H9 (cell line): ENCODE results near the gene TMEM106A. TPM values are rescaled to one million over a fixed set of nuclear protein-coding genes. Genes with fewer than 3 reads are reported as not detected.
A peak's percentile ranks its signal among the peaks of the same experiment; 100 is the strongest.
"Not testable (repeated sequence)": the region's sequence is repeated elsewhere in the genome, so short reads cannot be mapped to it uniquely, and the experiment has no call there.

Experiments used
- DNase-seq: peaks from one replicate; pipeline ENCODE4 v3.0.0-alpha.2; 2017
- H2AFZ ChIP-seq: one replicate; pipeline ENCODE4 v1.6.1; 2013; ENCODE audit warnings: mild to moderate bottlenecking, low read length, control low read depth, moderate library complexity
- H2AK5ac ChIP-seq: 2 replicates; pipeline ENCODE4 v1.6.1; 2013; ENCODE audit warnings: low read length, control low read depth, mixed read lengths; ENCODE audit not compliant: insufficient read length
- H2BK120ac ChIP-seq: one replicate; pipeline ENCODE4 v1.6.1; 2013; ENCODE audit warnings: low read depth, mild to moderate bottlenecking, low read length, control low read depth, inconsistent platforms; ENCODE audit not compliant: poor library complexity, severe bottlenecking
- H2BK12ac ChIP-seq: 2 replicates; pipeline ENCODE4 v1.6.1; 2013; ENCODE audit warnings: low read length, control low read depth, mixed read lengths, low read depth; ENCODE audit not compliant: insufficient read length
- H2BK15ac ChIP-seq: 2 replicates; pipeline ENCODE4 v1.6.1; 2013; ENCODE audit warnings: low read depth, low read length, control low read depth
- H2BK20ac ChIP-seq: one replicate; pipeline ENCODE4 v1.6.1; 2013; ENCODE audit warnings: low read depth, mild to moderate bottlenecking, low read length, control low read depth, inconsistent platforms; ENCODE audit not compliant: poor library complexity, severe bottlenecking
- H2BK5ac ChIP-seq: 2 replicates; pipeline ENCODE4 v1.6.1; 2013; ENCODE audit warnings: low read length, control low read depth, mixed read lengths; ENCODE audit not compliant: insufficient read length
- H3K14ac ChIP-seq: 2 replicates; pipeline ENCODE4 v1.6.1; 2013; ENCODE audit warnings: low read length, control low read depth; ENCODE audit not compliant: insufficient read depth
- H3K18ac ChIP-seq: 2 replicates; pipeline ENCODE4 v1.6.1; 2013; ENCODE audit warnings: low read depth, mild to moderate bottlenecking, mixed read lengths, low read length, control low read depth; ENCODE audit not compliant: insufficient read length
- H3K23ac ChIP-seq: 2 replicates; pipeline ENCODE4 v1.6.1; 2013; ENCODE audit warnings: low read length, control low read depth, mixed read lengths, low read depth; ENCODE audit not compliant: insufficient read length
- H3K23me2 ChIP-seq: 2 replicates; pipeline ENCODE4 v1.6.1; 2013; ENCODE audit warnings: low read depth, mild to moderate bottlenecking, mixed read lengths, low read length, control low read depth; ENCODE audit not compliant: insufficient read length, poor library complexity, severe bottlenecking
- H3K27ac ChIP-seq: 2 replicates; pipeline ENCODE4 v1.5.1; 2013; ENCODE audit warnings: low read length, control low read depth, mixed read lengths, low read depth; ENCODE audit not compliant: insufficient read length
- H3K27me3 ChIP-seq: 2 replicates; pipeline ENCODE4 v1.6.1; 2013; ENCODE audit warnings: low read length, control low read depth, inconsistent platforms; ENCODE audit not compliant: insufficient read depth
- H3K4ac ChIP-seq: 2 replicates; pipeline ENCODE4 v1.6.1; 2013; ENCODE audit warnings: low read depth, mild to moderate bottlenecking, control low read depth, inconsistent platforms, low read length, moderate library complexity
- H3K4me1 ChIP-seq: 2 replicates; pipeline ENCODE4 v1.6.1; 2013; ENCODE audit warnings: low read length, control low read depth, inconsistent platforms; ENCODE audit not compliant: insufficient read depth
- H3K4me2 ChIP-seq: 2 replicates; pipeline ENCODE4 v1.6.1; 2013; ENCODE audit warnings: low read length, control low read depth, mixed read lengths; ENCODE audit not compliant: insufficient read length, insufficient read depth
- H3K56ac ChIP-seq: 2 replicates; pipeline ENCODE4 v1.6.1; 2013; ENCODE audit warnings: low read depth, mild to moderate bottlenecking, mixed read lengths, low read length, control low read depth; ENCODE audit not compliant: insufficient read length
- H3K79me1 ChIP-seq: 2 replicates; pipeline ENCODE4 v1.6.1; 2013; ENCODE audit warnings: low read depth, mild to moderate bottlenecking, moderate library complexity, low read length, control low read depth, inconsistent platforms; ENCODE audit not compliant: insufficient read depth, poor library complexity, severe bottlenecking
- H3K79me2 ChIP-seq: 2 replicates; pipeline ENCODE4 v1.6.1; 2013; ENCODE audit warnings: low read length, control low read depth, inconsistent platforms; ENCODE audit not compliant: insufficient read depth
- H3K9ac ChIP-seq: 2 replicates; pipeline ENCODE4 v1.6.1; 2013; ENCODE audit warnings: low read length, control low read depth, mixed read lengths; ENCODE audit not compliant: insufficient read length; ENCODE audit errors: extremely low read depth
- H3K9me3 ChIP-seq: one replicate; pipeline ENCODE4 v1.6.1; 2013; ENCODE audit warnings: low read depth, low read length, inconsistent platforms; ENCODE audit not compliant: control insufficient read depth
- H3T11ph ChIP-seq: one replicate; pipeline ENCODE4 v1.6.1; 2013; ENCODE audit warnings: mild to moderate bottlenecking, low read length, control low read depth, inconsistent platforms
- H4K20me1 ChIP-seq: one replicate; pipeline ENCODE4 v1.6.1; 2013; ENCODE audit not compliant: control insufficient read depth, insufficient read length, insufficient read depth
- H4K5ac ChIP-seq: 2 replicates; pipeline ENCODE4 v1.6.1; 2013; ENCODE audit warnings: low read depth, mild to moderate bottlenecking, mixed read lengths, low read length, control low read depth; ENCODE audit not compliant: insufficient read length
- H4K8ac ChIP-seq: replicated peaks from 2 replicates; pipeline ENCODE4 v1.6.1; 2013; ENCODE audit warnings: low read length, control low read depth, mixed read lengths, low read depth; ENCODE audit not compliant: insufficient read length
- H4K91ac ChIP-seq: 2 replicates; pipeline ENCODE4 v1.6.1; 2013; ENCODE audit warnings: low read depth, mild to moderate bottlenecking, moderate library complexity, mixed read lengths, low read length, control low read depth; ENCODE audit not compliant: insufficient read length
- H3K27ac Mint-ChIP-seq, 3 experiments: 2 replicates in 2 of 3; 3 replicates in 1 of 3; pipeline ENCODE4 v1.8.0; 2020 to 2021; ENCODE audit warnings: mixed read lengths in 3 of 3, mild to moderate bottlenecking in 1 of 3, moderate library complexity in 1 of 3
- H3K27me3 Mint-ChIP-seq: 2 replicates; pipeline ENCODE4 v1.8.0; 2021; ENCODE audit warnings: low read depth, mild to moderate bottlenecking, moderate library complexity, mixed read lengths
- H3K36me3 Mint-ChIP-seq, 3 experiments: 2 replicates in 2 of 3; 3 replicates in 1 of 3; pipeline ENCODE4 v1.8.0; 2020 to 2021; ENCODE audit warnings: low read depth in 3 of 3, mixed read lengths in 3 of 3; ENCODE audit not compliant: insufficient read depth in 1 of 3
- H3K4me1 Mint-ChIP-seq, 2 experiments: 2 replicates each; pipeline ENCODE4 v1.8.0; 2020; ENCODE audit warnings: mixed read lengths in 2 of 2
- H3K4me3 Mint-ChIP-seq, 2 experiments: 2 replicates in 1 of 2; 3 replicates in 1 of 2; pipeline ENCODE4 v1.8.0; 2020 to 2021; ENCODE audit warnings: mild to moderate bottlenecking in 2 of 2, mixed read lengths in 2 of 2, moderate library complexity in 1 of 2
- H3K9me3 Mint-ChIP-seq, 2 experiments: 2 replicates in 1 of 2; 3 replicates in 1 of 2; pipeline ENCODE4 v1.8.0; 2020; ENCODE audit warnings: mild to moderate bottlenecking in 2 of 2, mixed read lengths in 2 of 2, moderate library complexity in 1 of 2
- CTCF ChIP-seq: fragments of 200-600 bp; sonication (generic); conservative IDR thresholded peaks from 3 replicates; pipeline ENCODE4 v1.8.0; 2021; ENCODE audit warnings: antibody characterized with exemption, mild to moderate bottlenecking
- WGBS: extraction: QIAGEN DNeasy Blood & Tissue Kit; methylation state at CpG from one replicate; pipeline ENCODE4 v1.1.7; 2013; ENCODE audit warnings: missing lambda C conversion rate, low lambda C conversion rate, mixed read lengths; ENCODE audit not compliant: insufficient read length; ENCODE audit errors: extremely low coverage; 5-methylcytosine and 5-hydroxymethylcytosine counted together
- long read RNA-seq: library from polyadenylated mRNA; unstranded; transcript quantifications from one replicate; pipeline ENCODE4 v2.0.0, GENCODE V29; 2020
- total RNA-seq: library from RNA; stranded (reverse); gene quantifications from 2 replicates; pipeline ENCODE4 v1.2.1, GENCODE V29; 2021

The TMEM106A gene
- 3.7 and 4.5 TPM in 2 replicates for total RNA-seq
- long read RNA-seq, partial matches to known transcripts: 4 of 14 reads
- long read RNA-seq, other reads (novel, unspliced or antisense): 8 of 14 reads

- Histone ChIP-seq H2BK5ac (no peak within 1 kb of the TSS), H3K27me3 (no peaks in the 10 kb centered on the region), H2BK120ac (no peak within 1 kb of the TSS), H3K9ac (peak within 1 kb of the TSS; percentile 60), H2AFZ (no peak within 1 kb of the TSS), H2BK20ac (no peak within 1 kb of the TSS), H3K23ac (no peak within 1 kb of the TSS), H3K4me2 (peak within 1 kb of the TSS; percentile 70), H3K56ac (no peak within 1 kb of the TSS), H3K4ac (no peak within 1 kb of the TSS), H3K14ac (peak within 1 kb of the TSS; percentile 9; the same call in 1 of the 2 replicates), H3K4me1 (0 out of 2 replicates have a peak, but pooled peaks cover 3% of the 10 kb centered on the region), H4K8ac (no peak within 1 kb of the TSS), H2AK5ac (no peak within 1 kb of the TSS), H4K5ac (no peak within 1 kb of the TSS), H3K18ac (no peak within 1 kb of the TSS), H3K9me3 (no peaks in the 10 kb centered on the region), H2BK12ac (no peak within 1 kb of the TSS), H3K23me2 (peaks cover 7% of the 10 kb centered on the region), H3K79me2 (no peaks in the 10 kb centered on the region), H3K27ac (no peak within 1 kb of the TSS), H3K79me1 (no peaks in the 10 kb centered on the region), H3T11ph (no peak within 1 kb of the TSS), H4K91ac (no peak within 1 kb of the TSS), H2BK15ac (no peak within 1 kb of the TSS), H4K20me1 (no peaks in the 10 kb centered on the region)
- no peaks in the 10 kb centered on the region; the same call in 1 of the 2 replicates for H3K27me3 Mint-ChIP-seq
- peaks cover 1 to 16% (median 13%) of the 10 kb centered on the region in 3 experiments; a peak in 6 of 7 replicates for H3K36me3 Mint-ChIP-seq
- H3K9me3 Mint-ChIP-seq: no peaks in the 10 kb centered on the region
- DNase-seq: peak; percentile 89
- peaks cover 17 to 21% of the 10 kb centered on the region in 2 experiments for H3K4me1 Mint-ChIP-seq
- TF ChIP-seq CTCF: peak; percentile 60
- H3K27ac Mint-ChIP-seq: peak within 1 kb of the TSS; percentile 94 to 96 (median 96); a peak in 6 of 7 replicates
- WGBS: no CpG with 5 or more reads among the region's 54 CpGs
- peak within 1 kb of the TSS; percentile 91 to 95 for H3K4me3 Mint-ChIP-seq
These were observed at the start of gene TMEM106A for GRCh38 chr17:43211480-43212402. TMEM106A (plus strand) TSS chr17:43211875; CDS start chr17:43213042, 1,167 bp downstream.

- H3K27me3 ChIP-seq, H3K4me1 ChIP-seq, H3K4me3 Mint-ChIP-seq, H3K9me3 ChIP-seq, H3K27me3 Mint-ChIP-seq, H2AK5ac ChIP-seq, H4K5ac ChIP-seq, H2BK20ac ChIP-seq, H3K23ac ChIP-seq, H4K8ac ChIP-seq, H3K9me3 Mint-ChIP-seq, H3K27ac ChIP-seq, H2BK120ac ChIP-seq, H2AFZ ChIP-seq, H3K4me1 Mint-ChIP-seq, H4K91ac ChIP-seq, H3T11ph ChIP-seq, DNase-seq, H3K4me2 ChIP-seq, H3K79me1 ChIP-seq, H3K79me2 ChIP-seq, H4K20me1 ChIP-seq, H3K9ac ChIP-seq, H3K14ac ChIP-seq, H2BK15ac ChIP-seq, H3K56ac ChIP-seq, H3K18ac ChIP-seq, H2BK12ac ChIP-seq, H2BK5ac ChIP-seq, H3K4ac ChIP-seq: not testable (repeated sequence)
- H3K23me2 ChIP-seq: peaks cover 15% of the 10 kb centered on the region
- peaks cover 3 to 18% (median 15%) of the 10 kb centered on the region in 3 experiments; a peak in 5 of 7 replicates for H3K36me3 Mint-ChIP-seq
- H3K27ac Mint-ChIP-seq: peak overlapping the region in 2 of 3 experiments; percentile 1 to 11; a peak in 2 of 7 replicates
These were observed 45.7 kb upstream of the TMEM106A start for GRCh38 chr17:43165971-43166370.
